ENCODE data around the gene FANCB.
A peak's percentile ranks its signal among the peaks of the same experiment; 100 is the strongest.

The FANCB gene

DNA sequence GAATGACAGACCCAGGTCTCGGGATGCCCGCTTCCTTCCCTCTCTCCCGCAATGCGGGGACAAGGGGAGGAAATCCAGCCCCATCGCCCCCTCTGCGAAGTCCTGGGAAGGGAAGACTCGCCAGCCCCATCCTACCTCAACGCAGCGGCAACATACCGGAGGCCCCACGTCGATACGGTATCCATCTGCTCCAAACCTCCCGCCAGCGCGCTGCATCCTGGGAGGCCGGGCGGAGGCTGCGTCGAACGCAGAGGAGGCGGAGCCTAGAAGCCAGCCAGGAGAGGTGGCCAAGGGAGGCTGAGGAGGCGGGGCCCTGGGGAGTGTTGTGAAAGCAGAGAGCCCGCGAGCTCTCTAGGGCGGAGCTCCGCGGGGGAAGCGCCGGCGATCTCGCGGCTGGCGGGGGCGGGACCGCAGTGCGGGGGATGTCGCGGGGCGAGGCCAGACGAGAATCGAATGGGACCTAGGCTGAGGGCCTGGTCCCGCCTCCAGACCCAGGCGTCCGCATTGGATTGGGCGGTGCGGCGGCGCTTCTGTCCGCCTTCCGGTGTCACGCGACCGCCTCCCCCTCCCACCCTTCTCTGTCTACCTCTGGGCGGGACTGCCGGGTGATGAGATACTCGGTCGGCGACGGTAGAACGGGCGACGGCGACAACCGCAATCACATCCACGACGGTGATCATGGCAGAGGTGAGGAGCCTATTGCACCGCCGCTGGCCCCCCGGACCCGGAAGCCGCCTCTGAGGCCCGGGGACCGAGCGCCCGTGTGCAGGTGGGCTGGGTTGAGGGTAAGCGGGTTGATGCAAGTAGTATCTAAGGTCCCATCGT, at the start of gene FANCB, which contains the start of gene MOSPD2:
Gene FANCB (minus strand): TSS at position 219 of the 825 bp plus-strand sequence. CDS start 7,559 bp downstream, outside the sequence.
Gene MOSPD2 (plus strand): TSS at position 571 of the 825 bp plus-strand sequence. CDS start 108 bp downstream, at position 679.
- DNase-seq (ENCODE audit: low spot score): peak; percentile 95

DNA sequence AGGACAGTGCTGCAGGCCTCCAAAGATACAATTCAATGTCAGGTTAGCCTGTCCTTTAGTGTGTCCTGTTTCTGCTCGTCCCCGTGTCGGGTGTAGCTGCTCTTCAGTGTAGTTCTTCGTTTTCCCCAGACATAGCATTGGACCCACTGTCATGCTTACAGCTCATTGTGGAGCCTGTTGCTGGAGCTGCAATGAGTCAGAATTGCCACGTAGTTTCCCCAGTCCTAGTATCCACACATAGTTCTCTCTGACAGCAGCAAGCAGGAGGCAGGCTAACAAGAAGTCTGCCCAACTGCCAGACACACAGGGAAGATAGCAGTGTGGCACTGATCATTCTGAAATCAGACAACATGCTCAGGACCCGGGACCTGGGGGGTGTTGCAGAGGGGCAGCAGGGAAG, 49.6 kb upstream of the FANCB start:
- DNase-seq (ENCODE audit: low spot score): no peak

DNA sequence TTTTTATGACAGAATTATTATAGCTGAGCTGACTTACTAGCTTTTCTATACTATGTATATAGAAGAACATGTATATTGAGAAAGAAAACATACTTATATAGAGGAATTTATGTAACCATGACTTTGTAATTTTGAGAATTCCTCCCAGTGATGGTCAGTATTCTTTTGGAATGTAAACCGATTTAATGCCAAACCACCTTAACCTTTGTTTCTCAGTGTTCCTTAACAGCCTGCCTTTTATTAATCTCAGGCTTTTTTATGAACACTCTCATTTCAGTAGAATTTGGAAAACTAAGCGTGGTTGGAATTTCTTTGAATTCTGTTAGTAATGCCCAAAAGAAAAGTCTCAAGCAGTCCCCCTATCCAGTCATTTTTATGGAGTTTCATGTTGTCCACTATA, 47.3 kb upstream of the FANCB start:
- DNase-seq (ENCODE audit: low spot score): no peak

DNA sequence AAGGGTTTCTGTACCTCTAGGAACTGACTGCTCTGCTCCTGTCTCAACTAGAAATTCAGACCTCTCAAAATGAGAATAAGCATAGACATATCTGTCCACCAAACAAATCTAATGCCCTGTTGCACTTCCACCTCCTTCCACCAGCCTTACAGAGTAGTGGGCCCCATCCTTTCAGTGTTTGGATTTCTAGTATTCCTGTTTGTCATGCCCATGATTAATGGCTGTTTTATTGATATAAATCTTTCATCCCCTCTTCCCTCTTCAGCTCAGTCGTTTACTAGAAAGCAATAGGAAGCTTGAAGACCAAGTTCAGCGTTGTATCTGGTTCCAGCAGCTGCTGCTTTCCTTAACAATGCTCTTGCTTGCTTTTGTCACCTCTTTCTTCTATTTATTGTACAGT, 46.5 kb upstream of the FANCB start:
- no peak for DNase-seq (ENCODE audit: low spot score)

DNA sequence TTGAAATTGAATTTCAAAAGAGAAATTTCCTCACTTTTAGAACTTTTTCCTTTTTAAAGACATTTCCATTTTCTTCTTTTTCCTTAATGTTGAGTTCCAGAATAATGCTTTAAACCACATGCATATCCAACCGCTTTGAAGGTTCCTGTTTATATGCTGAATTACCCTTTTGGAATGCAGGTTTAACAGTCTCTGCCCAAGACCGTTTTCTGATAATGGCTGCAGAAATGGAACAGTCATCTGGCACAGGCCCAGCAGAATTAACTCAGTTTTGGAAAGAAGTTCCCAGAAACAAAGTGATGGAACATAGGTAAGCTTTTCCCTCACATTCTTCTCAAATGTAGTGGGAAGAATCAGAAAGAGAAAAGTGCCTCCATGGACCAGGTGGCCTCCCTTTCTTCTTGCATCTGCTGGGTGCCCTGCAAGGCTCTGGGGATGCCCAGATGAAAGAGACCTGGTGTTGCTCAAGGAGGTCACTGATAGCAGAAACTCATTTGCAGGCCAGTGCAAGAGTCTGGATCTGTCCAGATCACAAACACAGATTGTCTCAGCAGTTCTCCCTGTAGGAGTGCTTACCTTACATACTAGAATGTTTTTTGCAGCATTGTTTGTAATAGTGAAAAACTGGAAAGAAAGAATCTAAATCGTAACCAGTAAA, 43.3 kb upstream of the FANCB start:
- DNase-seq (ENCODE audit: low spot score): no peak

DNA sequence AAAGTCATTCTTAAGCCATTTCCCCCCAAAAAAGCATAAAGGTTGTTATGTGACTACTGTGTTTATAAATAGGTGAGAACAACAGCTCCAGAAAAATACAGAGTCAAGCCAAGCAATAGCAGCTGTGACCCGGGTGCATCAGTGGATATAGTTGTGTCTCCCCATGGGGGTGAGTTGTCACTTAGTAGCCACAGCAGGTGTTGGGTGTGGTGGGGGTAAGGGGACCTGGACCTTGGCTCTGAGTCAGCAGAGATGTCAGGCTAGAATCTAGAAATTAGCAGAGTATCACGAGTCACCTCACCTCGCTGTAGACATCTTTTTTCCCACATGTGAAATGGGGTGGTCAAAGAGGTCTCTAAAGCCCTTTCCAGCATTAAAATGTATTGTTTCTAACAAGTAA, 42.7 kb upstream of the FANCB start:
- no peak for DNase-seq (ENCODE audit: low spot score)

DNA sequence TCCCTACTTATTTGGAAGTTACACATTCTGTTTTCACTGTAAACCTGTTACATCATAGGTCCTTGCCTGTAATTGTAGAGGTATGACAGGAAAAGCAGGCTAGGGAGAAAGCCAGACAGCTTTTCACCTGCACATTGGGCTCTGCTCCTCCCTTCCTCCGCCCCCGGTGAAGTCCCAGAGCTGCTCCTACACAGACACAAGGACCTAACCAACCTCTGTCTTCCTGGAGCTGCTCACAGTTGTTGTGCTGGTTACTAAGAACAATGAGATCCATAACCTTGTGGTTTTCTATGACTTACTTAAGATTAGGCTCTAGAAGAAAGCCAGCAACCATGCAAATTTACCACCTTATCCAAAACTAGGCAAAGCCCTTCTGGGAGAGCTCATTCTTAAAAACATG, 40.4 kb upstream of the FANCB start:
- DNase-seq (ENCODE audit: low spot score): no peak

DNA sequence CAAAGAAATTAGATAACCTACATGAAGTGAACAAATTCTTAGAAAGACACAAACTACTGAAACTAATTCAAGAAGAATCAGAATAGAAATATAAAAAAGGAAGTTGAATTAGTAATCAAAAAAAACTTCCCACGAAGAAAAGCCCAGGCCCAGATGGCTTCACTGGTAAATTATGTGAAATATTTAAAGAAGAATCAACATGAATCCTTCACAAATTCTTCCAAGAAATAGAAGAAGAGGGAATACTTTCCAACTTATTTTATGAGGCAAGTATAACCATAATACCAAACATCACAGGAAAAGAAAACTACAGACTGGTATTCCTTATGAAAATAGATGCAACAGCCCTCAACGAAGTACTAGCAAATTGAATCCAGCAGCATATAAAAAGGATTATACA, 31.0 kb upstream of the FANCB start:
- DNase-seq (ENCODE audit: low spot score): no peak

DNA sequence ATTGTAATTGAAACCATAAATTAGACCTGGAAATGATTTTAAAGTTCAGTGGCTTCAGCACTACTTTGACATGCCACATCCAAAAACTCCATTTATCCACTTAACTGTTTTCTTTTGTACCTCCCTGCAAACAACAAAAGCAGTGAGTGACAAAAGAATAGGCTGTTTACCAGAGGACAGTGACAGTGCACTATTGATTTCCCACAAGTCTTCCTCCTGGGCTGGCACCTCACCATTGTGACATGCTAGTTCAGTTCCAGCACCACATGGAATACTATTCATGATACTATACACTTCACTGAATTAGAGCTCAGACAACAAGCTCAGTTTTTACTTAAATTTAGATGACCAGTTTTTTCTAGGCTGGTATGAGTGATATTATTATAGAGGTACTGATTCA, 29.7 kb upstream of the FANCB start:
- no peak for DNase-seq (ENCODE audit: low spot score)

DNA sequence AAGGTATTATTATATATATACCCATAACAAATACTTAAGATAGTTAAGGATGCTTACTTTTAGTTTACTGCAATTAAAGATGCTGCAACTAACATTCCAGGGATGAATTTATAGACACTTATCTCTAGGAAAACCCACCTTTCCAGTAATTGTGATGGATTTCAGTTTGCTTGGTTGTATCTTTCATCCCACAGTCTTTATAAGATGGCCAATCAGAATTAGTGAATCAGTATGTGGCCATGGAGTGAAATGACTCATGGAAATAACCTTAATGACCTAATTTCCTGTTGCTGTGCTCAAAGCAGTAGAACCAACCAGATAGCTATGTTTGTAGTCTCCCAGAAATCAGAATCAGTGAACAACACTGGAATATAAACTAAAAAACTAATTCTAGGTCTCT, 26.7 kb upstream of the FANCB start:
- no peak for DNase-seq (ENCODE audit: low spot score)

DNA sequence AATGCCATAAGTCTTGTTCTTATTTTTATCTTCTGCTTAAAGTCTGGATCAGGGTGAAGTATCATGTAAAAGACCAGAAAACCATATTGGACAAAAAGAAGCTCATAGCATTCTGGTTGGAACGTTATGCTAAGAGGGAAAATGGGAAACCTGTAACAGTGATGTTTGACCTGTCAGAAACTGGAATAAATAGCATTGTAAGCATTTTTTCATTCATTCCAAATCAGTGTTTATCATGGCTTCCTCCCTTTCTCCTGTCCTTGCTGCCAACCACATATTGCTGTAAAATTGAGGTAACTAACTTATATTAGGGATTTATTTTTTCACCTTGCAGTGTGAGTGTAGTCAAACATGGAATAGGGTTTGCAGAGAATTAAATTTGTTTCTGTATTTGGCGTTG, 24.2 kb upstream of the FANCB start:
- DNase-seq (ENCODE audit: low spot score): no peak

DNA sequence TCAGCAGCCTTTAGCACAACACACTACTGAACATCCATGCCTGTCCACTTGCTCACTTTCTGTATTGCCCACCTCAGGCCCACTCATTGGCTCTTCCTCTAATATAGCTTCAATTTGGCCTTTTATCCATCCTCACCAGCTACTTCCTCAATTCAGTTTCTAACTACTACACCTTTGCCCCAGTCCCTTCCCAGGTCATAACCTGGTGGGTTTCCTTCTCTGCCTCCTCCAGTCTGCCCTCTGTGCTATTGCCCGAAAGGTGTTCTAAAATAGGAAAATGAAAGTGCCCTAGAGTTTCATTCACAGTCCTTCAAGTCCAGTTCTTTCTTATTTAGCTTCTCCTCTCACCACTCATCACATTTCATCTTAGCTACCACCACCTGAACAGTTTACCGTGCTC, 23.4 kb upstream of the FANCB start:
- no peak for DNase-seq (ENCODE audit: low spot score)

DNA sequence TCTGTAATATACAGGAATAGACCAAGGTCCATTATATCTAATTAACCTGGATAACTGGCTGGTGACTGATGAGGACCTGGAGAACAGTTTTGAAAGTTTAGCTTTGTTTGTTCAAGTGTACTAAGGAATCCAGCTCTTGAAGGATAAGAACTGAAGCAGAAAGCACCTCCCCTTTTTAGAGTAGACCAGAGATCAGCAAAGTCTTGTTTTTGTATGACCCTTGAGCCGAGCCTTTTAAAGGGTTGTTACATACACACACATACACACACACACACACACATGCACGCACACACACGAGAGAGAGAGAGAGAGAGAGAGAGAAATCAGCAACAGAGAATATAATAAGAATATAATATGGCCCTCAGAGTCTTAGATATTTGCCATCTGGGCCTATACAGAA, 13.4 kb upstream of the FANCB start:
- no peak for DNase-seq (ENCODE audit: low spot score)

DNA sequence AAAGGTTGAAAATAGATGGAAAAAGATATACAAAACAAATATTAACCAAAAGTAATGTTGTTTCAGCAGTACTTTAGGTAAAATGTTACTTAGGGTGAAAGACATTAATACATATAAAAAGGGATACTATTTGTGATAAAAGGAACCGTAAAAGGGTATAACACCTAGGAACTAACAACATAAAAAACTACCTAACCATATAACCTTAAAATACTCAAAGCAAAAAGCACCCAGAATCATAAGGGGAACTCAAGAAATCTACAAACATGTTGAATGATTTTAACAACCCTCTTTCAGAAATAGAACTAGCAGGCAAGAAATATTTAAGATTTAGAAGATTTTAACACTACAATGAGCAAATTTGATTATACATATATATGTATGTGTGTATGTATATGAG, 11.8 kb upstream of the FANCB start:
- DNase-seq (ENCODE audit: low spot score): no peak

DNA sequence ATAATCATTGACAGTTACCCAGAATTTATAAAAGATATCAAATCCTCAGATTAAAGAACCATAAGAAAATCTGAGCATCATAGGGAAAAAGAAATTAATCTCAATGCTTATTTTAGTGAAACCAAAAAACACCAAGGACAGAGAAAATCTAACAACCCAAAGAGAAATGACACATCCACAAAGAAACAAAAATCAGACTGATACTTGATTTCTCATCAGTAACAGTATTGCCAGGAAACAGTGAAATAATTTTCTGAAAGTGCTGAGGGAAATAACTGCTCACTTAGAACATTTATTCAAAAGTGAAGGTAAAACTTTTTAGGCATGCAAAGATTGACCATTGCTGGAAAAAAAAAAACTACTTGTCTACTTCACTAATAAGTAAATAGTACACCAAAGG, 11.0 kb upstream of the FANCB start:
- no peak for DNase-seq (ENCODE audit: low spot score)

DNA sequence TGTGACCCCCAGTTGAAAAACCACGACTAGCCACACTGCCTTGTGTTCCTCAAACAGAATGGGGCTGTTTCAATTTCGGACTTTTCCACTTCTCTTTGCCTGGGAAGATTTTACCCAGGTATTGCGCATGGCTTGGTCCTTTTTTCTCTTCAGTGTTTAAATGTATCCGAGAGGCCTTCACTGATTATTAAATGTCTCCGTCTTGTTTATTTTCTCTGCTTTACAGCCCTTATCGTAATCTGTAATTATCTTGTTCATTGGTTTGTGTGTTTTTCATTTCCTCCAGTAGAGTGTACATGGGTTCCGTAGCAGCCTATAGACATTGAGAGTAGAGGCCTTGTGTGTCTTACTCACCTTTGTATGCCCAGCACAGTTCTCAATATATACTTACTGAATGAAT, 2.8 kb upstream of the FANCB start:
- DNase-seq (ENCODE audit: low spot score): no peak

DNA sequence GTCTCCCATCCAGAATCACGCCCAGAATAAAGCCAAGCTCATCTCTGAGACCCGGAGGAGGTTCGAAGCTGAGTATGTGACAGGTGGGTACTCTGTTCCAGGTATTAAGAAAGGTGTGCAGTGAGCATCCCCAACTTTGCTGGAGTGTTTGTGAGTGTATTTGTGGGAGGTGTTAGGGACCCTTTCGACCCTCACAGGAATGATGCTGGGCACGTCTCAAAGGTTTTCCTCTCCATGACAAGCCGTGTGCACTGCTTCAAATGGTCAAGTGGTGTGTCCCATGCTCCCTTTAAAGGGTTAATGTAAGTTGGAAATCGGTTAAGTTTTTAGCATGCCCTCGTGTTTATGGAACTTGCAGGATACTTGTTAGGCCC, 794 bp upstream of the FANCB start:
- no peak for DNase-seq (ENCODE audit: low spot score)

DNA sequence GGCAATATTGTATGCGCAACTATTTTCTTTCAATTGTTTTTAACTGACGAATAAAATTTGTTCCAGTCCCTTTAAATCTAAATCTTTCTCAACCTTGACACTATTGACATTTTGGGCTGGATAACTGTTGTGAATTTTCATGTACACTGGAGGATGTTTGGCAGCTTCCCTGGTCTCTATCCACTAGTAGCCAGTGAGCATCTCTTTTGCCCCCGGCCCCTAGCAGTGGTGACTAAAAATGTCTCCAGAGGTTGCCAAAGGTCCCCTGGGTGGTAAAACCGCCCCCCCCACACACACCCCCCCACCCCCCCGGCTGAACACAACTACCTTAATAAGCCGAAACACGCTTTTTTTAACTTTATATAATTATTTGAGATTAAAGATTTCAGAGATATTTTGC, 514 bp downstream of the FANCB start:
- no peak for DNase-seq (ENCODE audit: low spot score)

DNA sequence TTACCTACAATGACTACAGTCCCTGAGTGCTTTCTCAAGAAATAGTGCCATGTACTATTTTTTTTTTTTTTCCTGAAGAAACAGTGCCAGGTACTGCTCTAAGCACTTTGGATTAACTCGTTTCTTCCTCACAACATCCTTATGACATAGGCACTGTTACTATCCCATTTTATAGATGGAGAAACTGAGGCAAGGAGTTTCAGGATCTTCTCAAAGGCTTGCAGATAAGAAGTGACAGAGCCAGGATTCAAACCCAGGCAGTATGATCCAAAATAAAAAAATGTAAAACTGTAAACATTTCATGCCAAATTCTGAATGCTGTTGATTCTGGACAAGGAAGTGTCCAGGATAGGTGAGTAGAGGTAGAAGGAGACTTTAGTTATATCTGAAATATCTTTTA, 1.1 kb downstream of the FANCB start:
- no peak for DNase-seq (ENCODE audit: low spot score)

DNA sequence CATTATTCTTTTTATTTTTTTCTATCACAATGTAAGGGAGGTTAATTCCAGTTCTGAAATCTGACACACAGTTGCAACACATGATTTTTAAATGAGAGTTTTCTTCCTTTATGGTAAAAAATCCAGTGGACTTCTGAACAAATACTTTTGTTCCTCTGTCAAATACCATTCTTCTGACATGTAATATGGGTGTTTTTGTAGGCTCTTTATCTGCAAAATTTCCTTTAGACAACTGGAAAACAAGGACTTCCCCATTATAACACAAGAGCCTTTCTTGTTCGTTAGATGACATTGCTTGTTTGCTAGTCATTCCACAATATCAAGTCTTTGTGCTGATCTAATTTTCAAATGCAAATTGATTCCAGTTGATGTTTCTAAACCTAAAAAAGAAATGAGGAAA, 7.7 kb downstream of the FANCB start:
- no peak for DNase-seq (ENCODE audit: low spot score)

DNA sequence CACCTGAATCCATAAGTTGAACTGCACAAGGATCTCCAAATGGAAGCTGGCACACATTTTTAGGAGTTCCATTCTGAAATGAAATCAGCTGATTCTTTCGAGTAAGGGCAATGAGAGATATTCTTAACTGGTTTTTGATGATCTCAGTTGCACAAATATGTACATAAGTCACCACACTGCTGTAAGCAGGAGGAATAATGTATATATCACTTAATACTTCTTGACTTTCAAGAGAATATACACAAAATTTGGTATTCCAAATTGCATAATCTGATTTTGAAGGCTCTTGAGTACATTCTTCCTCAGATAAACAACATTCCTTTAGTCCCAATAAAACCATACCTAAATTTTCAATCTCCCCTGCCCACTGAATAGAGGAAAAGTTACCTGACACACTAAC, 8.2 kb downstream of the FANCB start:
- no peak for DNase-seq (ENCODE audit: low spot score)

DNA sequence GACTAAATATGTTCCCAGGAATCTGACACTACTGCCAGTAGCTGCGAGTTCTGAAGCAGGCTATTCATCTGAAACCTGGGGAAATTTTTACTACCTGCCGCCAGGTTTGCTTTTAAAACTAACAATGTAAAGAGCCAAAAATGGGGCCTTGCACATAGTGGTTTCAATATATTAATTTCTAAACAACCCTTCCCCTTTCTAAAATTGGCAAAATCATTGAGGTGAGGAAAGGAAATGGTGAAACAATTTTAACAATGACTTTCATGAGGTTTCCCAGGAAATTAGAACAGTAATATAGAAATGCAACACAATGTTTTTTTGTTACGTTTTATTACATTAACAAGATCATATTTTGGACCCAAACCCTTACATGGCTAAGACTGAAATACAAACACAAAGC, 21.3 kb downstream of the FANCB start:
- no peak for DNase-seq (ENCODE audit: low spot score)

DNA sequence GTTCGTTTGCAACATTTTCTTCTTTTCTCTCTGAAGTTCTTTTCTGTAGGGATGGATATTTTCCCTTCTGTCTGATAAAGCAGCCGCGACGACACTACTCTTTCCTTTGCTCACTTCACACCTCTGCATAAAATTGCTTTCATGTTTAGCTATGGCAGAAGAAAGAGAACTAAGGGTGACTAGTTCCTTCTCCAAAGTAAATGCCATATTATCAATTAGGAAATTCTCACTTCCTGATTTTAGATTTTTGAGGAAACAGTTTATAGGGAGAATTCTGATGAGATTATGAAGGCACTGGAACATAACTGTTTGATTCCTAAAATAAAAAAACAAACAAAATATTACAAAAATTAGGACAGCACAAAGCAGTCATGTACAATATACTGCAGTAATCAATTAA, 29.2 kb downstream of the FANCB start:
- DNase-seq (ENCODE audit: low spot score): no peak

DNA sequence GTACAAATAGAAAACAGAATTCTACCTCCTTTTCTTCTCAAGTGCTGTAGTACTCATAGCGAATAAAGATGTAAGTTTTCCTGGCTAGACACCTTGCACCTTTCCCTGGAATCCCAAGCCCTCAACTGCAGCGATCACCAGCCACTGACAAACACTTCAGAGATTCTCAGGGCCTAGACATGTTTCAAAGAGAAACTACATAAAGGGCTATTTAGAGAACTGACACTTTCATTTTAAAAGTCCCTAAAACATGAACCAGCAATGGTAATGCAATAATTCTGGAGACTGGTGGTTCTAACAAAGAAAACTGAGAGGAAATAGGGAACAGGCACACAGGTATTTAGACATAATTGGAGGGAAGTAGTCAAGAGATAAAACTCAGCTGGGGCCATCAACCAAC, 35.7 kb downstream of the FANCB start:
- DNase-seq (ENCODE audit: low spot score): no peak

Measured in hematopoietic multipotent progenitor cell treated with erythropoietin and hydrocortisone succinate and interleukin-3 and kit ligand, for 17 days (in vitro differentiated cells).